GM18498 (cell line): Measurements from ENCODE around the gene TNKS2.
"Not testable (repeated sequence)": the region's sequence is repeated elsewhere in the genome, so short reads cannot be mapped to it uniquely, and the experiment has no call there.

ENCODE experiments used
- ATAC-seq: cut with Tn5 transposase; IDR thresholded peaks from one replicate; pipeline ENCODE4 v1.9.1; 2021; ENCODE audit warnings: mild to moderate bottlenecking, moderate library complexity; ENCODE audit not compliant: unreplicated experiment

Gene TNKS2

DNA sequence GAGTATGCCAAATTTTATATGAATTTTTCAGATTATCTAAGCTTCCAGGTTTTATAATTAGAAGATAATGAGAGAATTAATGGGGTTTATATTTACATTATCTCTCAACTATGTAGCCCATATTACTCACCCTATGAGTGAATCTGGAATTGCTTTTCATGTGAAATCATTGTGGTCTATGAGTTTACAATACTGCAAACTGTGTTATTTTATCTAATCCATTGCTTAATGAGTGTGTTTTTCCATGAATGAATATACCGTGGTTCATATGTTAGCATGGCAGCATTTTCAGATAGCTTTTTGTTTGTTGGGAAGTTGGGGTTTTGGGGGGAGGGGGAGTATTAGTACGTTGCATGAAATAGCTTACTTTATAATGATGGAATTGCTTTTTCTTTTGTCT lies 66.5 kb downstream of the TNKS2 start:
- ATAC-seq = no peak

DNA sequence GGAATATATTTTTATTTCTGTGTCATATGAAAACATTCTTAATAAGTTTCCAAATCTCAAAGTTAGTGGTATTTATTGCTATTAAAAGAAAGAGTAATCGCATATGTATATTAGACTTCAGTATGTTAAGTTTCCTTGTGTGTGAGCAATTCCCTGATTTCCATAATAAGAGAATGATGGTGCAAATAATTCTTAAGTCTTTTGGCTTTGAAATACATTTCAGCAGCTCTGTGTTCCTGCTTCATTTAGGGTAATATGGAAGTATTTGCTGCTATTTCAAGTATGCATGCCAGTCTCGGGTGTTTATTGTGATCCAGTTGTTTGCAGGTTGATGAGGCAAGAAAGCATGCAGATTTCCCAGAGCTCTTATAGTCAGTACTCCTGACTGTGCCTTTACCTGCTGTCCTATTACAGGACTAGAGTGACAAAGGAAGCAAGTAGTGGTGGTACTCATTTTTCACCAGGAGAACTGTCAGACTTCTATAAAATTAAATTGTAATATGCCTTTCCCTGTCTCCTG lies 67.4 kb downstream of the TNKS2 start:
- ATAC-seq = no peak

DNA sequence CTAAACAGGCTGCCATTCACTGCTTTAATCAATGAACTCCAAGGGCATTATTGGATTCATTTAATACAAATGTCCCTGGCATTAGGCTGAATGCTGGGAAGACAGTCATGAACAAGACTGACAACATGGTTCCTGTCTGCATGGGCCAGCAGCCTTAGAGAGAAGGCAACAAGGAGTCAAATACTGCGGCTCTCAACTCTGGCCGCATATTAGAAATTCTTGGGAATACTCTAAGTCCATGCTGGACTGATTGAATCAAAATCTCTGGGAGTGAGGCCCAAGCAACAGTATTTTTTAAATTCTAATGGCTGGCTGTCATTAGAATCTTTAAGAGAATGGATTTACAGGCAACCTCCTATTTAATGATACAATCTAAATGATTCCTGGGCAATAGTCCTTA lies 76.9 kb downstream of the TNKS2 start:
- no peak for ATAC-seq

GRCh38 chr10:91875779-91876178 lies 77.6 kb downstream of the TNKS2 start:
- no peak for ATAC-seq

- ATAC-seq = no peak
Observed at GRCh38 chr10:91879515-91880170, 81.4 kb downstream of the TNKS2 start.

DNA sequence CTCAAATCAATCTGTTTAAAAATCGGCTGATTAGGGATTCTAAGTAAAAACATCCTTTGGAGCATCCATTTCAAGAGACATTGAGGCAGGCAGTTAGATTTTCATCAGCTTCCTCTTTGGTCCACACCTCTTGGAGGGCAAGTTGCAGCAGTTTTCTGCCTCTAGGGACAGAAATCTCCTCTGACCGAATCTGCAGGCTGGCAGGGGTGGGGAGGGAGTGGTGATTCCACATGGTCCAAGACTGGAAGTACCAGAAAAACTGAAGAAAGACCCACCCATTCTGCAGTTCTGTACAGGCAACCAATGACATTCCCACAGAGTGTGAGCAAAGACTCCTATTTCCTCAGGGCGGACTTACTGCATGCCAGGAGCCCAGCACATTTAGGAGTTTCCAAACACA lies 82.1 kb downstream of the TNKS2 start:
- ATAC-seq = no peak

DNA sequence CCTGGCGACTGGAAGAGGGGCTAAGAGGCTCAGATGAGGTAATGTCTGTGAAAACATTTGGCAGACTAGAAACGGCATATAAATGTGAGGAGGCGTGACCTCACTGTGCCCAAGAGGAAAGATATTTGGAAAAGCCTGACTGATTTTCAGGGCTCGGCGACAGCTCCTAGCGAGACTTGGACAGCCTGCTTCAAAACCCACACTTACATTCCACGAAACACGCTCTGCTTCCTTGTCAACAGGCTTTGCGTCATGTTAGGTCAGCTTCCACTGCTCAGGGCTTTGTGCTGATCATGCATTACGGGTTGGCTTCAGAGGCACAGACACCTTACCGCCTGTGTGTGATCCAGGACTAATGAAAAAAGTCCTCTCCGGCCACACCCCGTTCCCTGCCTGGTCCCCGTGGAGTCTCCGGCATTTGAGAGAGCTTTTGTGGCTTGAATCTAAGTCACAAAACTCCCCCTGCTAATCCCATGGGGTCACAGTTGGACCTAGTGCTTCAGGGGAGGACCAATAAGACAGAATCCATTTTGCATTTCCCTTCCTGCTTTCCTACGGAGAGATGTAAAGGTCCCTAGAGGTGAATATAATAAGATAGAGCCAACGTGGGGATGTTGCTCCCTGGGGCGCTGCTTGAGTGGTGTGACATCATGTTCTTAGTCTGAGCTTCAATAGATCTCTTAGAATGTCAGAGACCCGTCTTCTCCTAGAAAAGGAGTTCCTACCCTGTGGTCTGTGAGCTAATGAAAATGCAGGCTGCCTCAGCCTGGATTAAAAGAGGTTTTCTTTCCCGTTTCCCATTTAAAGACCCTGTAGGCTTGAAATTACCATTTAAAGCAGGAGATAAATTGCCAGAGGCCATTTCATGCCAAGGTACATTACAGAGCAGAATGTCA lies 85.6 kb downstream of the TNKS2 start:
- no peak for ATAC-seq

DNA sequence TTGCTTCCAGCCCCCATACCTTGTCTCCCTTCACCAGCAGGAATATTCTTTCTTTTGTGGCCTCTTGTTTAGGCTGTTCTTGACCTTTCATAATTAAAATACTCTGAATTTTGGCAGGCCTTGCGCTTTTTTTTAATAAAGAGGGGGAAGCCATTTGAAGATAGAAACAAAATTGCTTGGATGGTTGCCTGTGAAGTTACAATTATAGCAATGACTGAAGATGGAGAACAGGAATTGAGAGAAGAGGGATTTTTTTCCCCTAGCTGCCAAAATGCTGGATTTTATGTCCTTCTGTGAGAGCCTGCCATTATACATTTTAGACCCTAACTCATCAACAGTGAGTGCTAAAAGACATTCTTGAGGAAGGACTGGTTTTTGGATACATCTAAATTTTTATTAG lies 86.3 kb downstream of the TNKS2 start:
- ATAC-seq = no peak

- no peak for ATAC-seq
Observed at GRCh38 chr10:91885362-91886079, 87.3 kb downstream of the TNKS2 start.

GRCh38 chr10:91886954-91887271 lies 88.7 kb downstream of the TNKS2 start:
- no peak for ATAC-seq

GRCh38 chr10:91887272-91888076 lies 89.2 kb downstream of the TNKS2 start:
- ATAC-seq = no peak

GRCh38 chr10:91891125-91892001 lies 93.1 kb downstream of the TNKS2 start:
- no peak for ATAC-seq

GRCh38 chr10:91893051-91893450 lies 94.8 kb downstream of the TNKS2 start:
- no peak for ATAC-seq

DNA sequence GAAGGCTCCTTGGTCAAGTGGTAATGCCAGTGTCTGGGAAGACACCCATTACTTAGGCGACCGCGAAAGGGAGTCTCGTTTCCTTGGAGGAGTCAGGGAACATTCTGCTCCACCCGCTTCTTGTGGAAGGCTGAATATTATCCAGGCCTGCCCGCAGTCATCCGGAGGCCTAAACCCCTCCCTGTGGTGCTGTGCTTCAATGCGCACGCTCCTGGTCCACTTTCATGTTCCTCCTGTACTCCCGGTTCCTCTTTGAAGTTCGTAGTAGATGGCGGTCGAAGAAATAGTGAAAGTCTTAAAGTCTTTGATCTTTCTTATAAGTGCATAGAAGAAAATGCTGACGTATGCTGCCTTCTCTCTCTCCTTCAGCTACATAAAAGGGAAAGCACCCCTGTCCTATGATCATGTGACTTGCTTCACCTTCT lies 96.0 kb downstream of the TNKS2 start:
- ATAC-seq = not testable (repeated sequence)

DNA sequence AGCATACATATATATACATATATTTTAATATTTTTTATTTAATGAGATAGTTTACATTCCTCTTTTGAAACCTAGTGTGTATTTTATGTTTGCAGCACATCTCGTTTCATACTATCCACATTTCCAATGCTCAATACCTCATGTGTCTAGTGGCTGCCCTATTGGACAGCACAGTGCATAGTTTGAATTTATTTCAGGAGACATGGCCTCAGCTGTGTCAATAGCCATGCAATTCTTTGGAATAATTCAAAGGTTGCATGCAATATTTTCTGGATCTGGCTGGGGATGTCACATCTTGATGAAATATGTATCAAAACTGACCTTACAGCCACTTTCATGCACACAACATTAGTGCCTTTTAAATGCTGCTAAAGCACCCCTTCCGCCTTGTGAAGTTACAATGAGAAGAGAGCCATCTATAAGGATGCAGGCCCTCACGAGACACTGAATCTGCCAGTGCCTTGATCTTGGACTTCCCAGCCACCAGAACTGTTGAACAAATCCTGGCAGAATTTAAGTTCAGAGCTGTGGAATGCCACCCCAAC lies 98.1 kb downstream of the TNKS2 start:
- no peak for ATAC-seq

GRCh38 chr10:91897421-91897820 lies 99.2 kb downstream of the TNKS2 start:
- no peak for ATAC-seq

GRCh38 chr10:91901784-91902677 lies 103.8 kb downstream of the TNKS2 start:
- ATAC-seq = no peak

DNA sequence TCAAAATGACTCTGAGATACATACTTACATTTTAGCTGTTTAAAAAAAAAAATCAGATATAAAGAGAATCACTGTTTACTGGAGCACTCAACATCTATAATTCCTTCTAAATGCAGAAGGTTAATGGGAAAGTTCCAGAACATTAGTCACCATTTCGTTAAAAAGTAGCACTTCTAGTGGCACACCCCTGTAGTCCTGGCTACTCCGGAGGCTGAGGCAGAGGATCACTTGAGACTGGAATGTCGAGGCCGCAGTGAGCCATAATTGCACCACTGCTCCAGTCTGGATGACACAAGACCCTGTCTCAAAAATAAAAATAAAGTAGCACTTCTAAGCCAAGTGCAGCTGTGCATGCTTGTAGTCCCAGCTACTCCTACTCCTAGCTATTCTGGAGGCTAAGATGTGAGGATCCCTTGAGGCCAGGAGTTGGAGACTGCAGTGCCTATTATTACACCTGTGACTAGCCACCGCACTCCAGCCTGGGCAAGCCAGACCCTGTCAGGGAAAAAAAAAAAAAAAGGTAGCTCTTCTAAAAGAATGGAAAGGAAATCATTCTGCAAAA lies 108.9 kb downstream of the TNKS2 start:
- no peak for ATAC-seq
